GM12878 (cell line): ENCODE measurements around the gene EMID1. TPM values are rescaled to one million over a fixed set of nuclear protein-coding genes. Genes with fewer than 3 reads are reported as not detected.

ENCODE experiments used
- ATAC-seq: fragments of 200-7000 bp; cut with Tn5 transposase; 3 replicates; pipeline ENCODE4 v1.9.1; 2020; ENCODE audit warnings: mild to moderate bottlenecking, moderate library complexity
- BruUV-seq: library from RNA; stranded (reverse); fragments of 400-500 nt; replicated peaks from 2 replicates; lab custom pipeline; 2021; lab: Mats Ljungman, UMichigan
- CTCF ChIA-PET: fragments of 300-600 bp; sonication (Branson Sonifier 250); formaldehyde crosslinking; extraction: SDS; loops from one replicate; lab custom pipeline; 2021; ENCODE audit warnings: inconsistent platforms; lab: Yijun Ruan, JAX
- POLR2A ChIA-PET: fragments of 350-600 bp; formaldehyde crosslinking; extraction: SDS; loops from one replicate; lab custom pipeline; 2021; ENCODE audit warnings: inconsistent platforms; lab: Charles Lee
- RAD21 ChIA-PET: fragments of 300-600 bp; sonication (Branson Sonifier 250); formaldehyde crosslinking; loops from one replicate; lab custom pipeline; 2023; ENCODE audit warnings: antibody characterized with exemption; ENCODE audit not compliant: unreplicated experiment; lab: Charles Lee
- SMC1A ChIA-PET: fragments of 300-600 bp; sonication (Branson Sonifier 250); formaldehyde crosslinking; loops from one replicate; lab custom pipeline; 2023; ENCODE audit not compliant: unreplicated experiment, uncharacterized antibody; lab: Charles Lee
- DNase-seq: peaks from one replicate; pipeline ENCODE4 v3.0.0-alpha.2; 2011; ENCODE audit warnings: low read depth, low spot score
- FAIRE-seq: peaks from 3 replicates; lab custom pipeline; 2011; peaks lifted over from hg19 to GRCh38; lab: Jason Lieb, UNC
- H2AFZ ChIP-seq: 2 replicates; pipeline ENCODE4 v1.6.0; 2011; ENCODE audit warnings: low read depth, low read length, control low read depth; ENCODE audit not compliant: control insufficient read depth
- H3K27ac ChIP-seq: 2 replicates; pipeline ENCODE4 v1.5.1; 2011; ENCODE audit warnings: control low read depth; ENCODE audit not compliant: control insufficient read depth, insufficient read depth
- H3K27me3 ChIP-seq, 2 experiments: replicated peaks in 1 of 2; 2 replicates each; pipeline versions ENCODE4 v1.6.0 to v1.6.1; 2011; ENCODE audit warnings: low read length in 1 of 2; ENCODE audit not compliant: control insufficient read depth in 2 of 2, insufficient read depth in 2 of 2
- H3K36me3 ChIP-seq, 2 experiments: 2 replicates each; pipeline ENCODE4 v1.5.1; 2011; ENCODE audit warnings: low read length in 1 of 2; ENCODE audit not compliant: control insufficient read depth in 2 of 2, insufficient read depth in 2 of 2
- H3K4me1 ChIP-seq: 2 replicates; pipeline ENCODE4 v1.6.1; 2011; ENCODE audit warnings: mild to moderate bottlenecking, low read length, moderate library complexity, mixed read lengths; ENCODE audit not compliant: control insufficient read depth, insufficient read depth
- H3K4me2 ChIP-seq: 2 replicates; pipeline ENCODE4 v1.6.0; 2011; ENCODE audit warnings: control low read depth; ENCODE audit not compliant: control insufficient read depth, insufficient read depth
- H3K4me3 ChIP-seq: fragments of 200-600 bp; sonication (generic); 2 replicates; pipeline ENCODE4 v1.5.1; 2016
- H3K79me2 ChIP-seq: 2 replicates; pipeline ENCODE4 v1.6.0; 2011; ENCODE audit warnings: low read length; ENCODE audit not compliant: control insufficient read depth, insufficient read depth
- H3K9ac ChIP-seq: 2 replicates; pipeline ENCODE4 v1.8.0; 2011; ENCODE audit warnings: low read length, control low read depth, mixed read lengths; ENCODE audit not compliant: control insufficient read depth, insufficient read depth
- H3K9me3 ChIP-seq: replicated peaks from 3 replicates; pipeline ENCODE4 v1.5.1; 2011; ENCODE audit warnings: mild to moderate bottlenecking, low read length; ENCODE audit not compliant: control insufficient read depth, insufficient read depth
- H4K20me1 ChIP-seq: 2 replicates; pipeline ENCODE4 v1.6.0; 2011; ENCODE audit not compliant: control insufficient read depth, insufficient read depth
- CREB1 ChIP-seq: IDR thresholded peaks from 2 replicates; pipeline ENCODE4 v1.6.1; 2012; ENCODE audit warnings: low read depth, mild to moderate bottlenecking, inconsistent platforms
- IKZF1 ChIP-seq: fragments of 450-650 bp; conservative IDR thresholded peaks from 2 replicates; pipeline ENCODE4 v1.6.1; 2017; ENCODE audit warnings: antibody characterized with exemption, mild to moderate bottlenecking
- MTA2 ChIP-seq: fragments of 450-650 bp; IDR thresholded peaks from 2 replicates; pipeline ENCODE4 v1.6.1; 2016; ENCODE audit warnings: low read depth, mild to moderate bottlenecking, moderate library complexity
- PAX8 ChIP-seq: fragments of 450-650 bp; IDR thresholded peaks from 2 replicates; pipeline ENCODE4 v1.6.1; 2017; ENCODE audit warnings: mild to moderate bottlenecking, moderate library complexity
- WGBS: methylation state at CpG from one replicate; pipeline ENCODE4 v1.1.6; 2016; ENCODE audit warnings: low lambda C conversion rate; ENCODE audit not compliant: insufficient replicate concordance, insufficient coverage; ENCODE audit errors: missing lambda C conversion rate; 5-methylcytosine and 5-hydroxymethylcytosine counted together
- in situ Hi-C: fragments of 300-500 bp; cut with MboI; formaldehyde crosslinking; loops from 9 replicates; pipeline ENCODE4 v1.14.3; 2018; ENCODE audit warnings: mixed read lengths
- intact Hi-C: fragments of 100-400 bp; cut with micrococcal nuclease; formaldehyde crosslinking; loops from one replicate; pipeline ENCODE4 v1.14.2; 2022; ENCODE audit not compliant: unreplicated experiment
- polyA plus RNA-seq, 11 experiments: library from polyadenylated mRNA; depleted of rRNA in 4 of 11; unstranded in 6 of 11; stranded (reverse) in 5 of 11; fragments of >200 nt; fragmentation: Nextera tagmentation in 4 of 11; fragmentation: Illumina TruSeq in 1 of 11; extraction: Ambion mirVana in 4 of 11; extraction: Trizol in 1 of 11; gene quantifications; 1 replicate in 1 of 11; 2 replicates in 10 of 11; pipeline versions ENCODE4 v1.2.1 to v1.2.3, GENCODE V29; 2011 to 2016; ENCODE audit warnings: inconsistent platforms in 2 of 11, missing spikeins in 2 of 11, low read depth in 1 of 11
- total RNA-seq, 4 experiments: library from RNA; depleted of rRNA in 3 of 4; stranded (reverse); fragments of >200 nt in 3 of 4; fragmentation: Illumina TruSeq in 1 of 4; extraction: Trizol in 1 of 4; gene quantifications; 2 replicates each; pipeline versions ENCODE4 v1.2.1 to v1.2.3, GENCODE V29; 2013 to 2021
- TF ChIP-seq, protein P1 (sequence below): fragments of 450-650 bp; formaldehyde crosslinking; IDR thresholded peaks from 2 replicates; pipeline ENCODE4 v1.4.0; 2020; ENCODE audit warnings: mild to moderate bottlenecking, moderate library complexity
- TF ChIP-seq, protein P2 (sequence below): fragments of 450-650 bp; formaldehyde crosslinking; IDR thresholded peaks from 2 replicates; pipeline ENCODE4 v1.4.0; 2022; ENCODE audit warnings: mild to moderate bottlenecking, moderate library complexity
- TF ChIP-seq, protein P3 (sequence below): fragments of 450-650 bp; IDR thresholded peaks from 2 replicates; pipeline ENCODE4 v1.6.1; 2016; ENCODE audit warnings: mild to moderate bottlenecking
- TF ChIP-seq, protein P4 (sequence below): fragments of 450-650 bp; IDR thresholded peaks from 2 replicates; pipeline ENCODE4 v1.6.1; 2014; ENCODE audit warnings: mild to moderate bottlenecking

EMID1 gene
- total and polyA plus RNA-seq, 10 of the 15 experiments (the other 5 are each of a cell fraction or from before 2014, with no cell fraction given), result 1.2 to 60.3 (median 12.0) TPM

DNA sequence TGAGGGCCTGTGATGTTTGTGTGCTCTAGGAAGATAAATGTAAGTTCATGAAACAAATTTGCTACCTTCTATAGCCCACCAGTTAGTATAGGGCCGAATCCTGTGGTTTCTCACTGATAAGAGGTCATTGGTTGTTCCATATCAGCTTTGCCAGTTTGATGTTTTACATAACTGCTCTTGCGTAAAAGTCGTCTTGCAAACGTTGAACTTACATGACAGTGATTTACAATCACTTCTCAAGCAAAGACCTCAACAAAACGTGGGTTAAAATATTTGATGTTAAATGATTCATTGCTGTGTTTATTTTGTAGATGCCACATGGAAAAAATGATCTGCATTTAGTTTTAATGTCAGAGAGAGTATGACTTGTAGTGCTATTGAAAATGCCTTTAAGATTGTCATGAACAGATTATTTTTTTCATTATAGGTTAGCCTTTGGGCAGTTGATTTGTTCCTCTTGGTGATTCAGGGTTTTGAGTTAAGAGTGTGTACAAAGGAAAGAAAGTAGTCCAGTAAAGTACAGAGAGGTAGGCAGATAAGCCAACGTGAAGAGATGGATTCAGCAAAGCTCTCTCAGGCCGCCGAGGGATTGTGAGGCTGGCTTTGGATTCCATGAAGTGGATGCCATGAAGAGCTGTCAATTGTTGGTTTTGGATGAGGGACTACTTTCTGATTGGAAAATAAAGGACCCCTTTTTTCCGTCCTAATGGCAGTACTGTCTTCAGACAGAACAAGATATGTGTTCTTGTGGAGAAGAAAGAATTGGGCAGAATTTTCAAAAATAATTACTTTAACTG, 65.0 kb downstream of the EMID1 start:
- no peak for DNase-seq
- intact Hi-C loops (no loop called here), in situ Hi-C loops (no loop called here)
- Histone ChIP-seq H3K4me3 (peak overlapping the region; percentile 96), H3K79me2 (peaks cover 100% of the 10 kb centered on the region), H3K27ac (0 out of 2 replicates have a peak overlapping the region, but pooled peaks have one; percentile 1), H3K27me3 (no peaks in the 10 kb centered on the region), H3K36me3 (peaks cover 5 to 42% of the 10 kb centered on the region in 2 experiments), H4K20me1 (peaks cover 22% of the 10 kb centered on the region), H3K9ac (peak overlapping the region; percentile 99), H3K9me3 (no peaks in the 10 kb centered on the region), H2AFZ (no peak overlapping the region), H3K4me1 (peaks cover 7% of the 10 kb centered on the region), H3K4me2 (peak overlapping the region; percentile 60)
- FAIRE-seq, result no peak
- no peak for TF ChIP-seq IKZF1
- TF ChIP-seq, protein P1, sequence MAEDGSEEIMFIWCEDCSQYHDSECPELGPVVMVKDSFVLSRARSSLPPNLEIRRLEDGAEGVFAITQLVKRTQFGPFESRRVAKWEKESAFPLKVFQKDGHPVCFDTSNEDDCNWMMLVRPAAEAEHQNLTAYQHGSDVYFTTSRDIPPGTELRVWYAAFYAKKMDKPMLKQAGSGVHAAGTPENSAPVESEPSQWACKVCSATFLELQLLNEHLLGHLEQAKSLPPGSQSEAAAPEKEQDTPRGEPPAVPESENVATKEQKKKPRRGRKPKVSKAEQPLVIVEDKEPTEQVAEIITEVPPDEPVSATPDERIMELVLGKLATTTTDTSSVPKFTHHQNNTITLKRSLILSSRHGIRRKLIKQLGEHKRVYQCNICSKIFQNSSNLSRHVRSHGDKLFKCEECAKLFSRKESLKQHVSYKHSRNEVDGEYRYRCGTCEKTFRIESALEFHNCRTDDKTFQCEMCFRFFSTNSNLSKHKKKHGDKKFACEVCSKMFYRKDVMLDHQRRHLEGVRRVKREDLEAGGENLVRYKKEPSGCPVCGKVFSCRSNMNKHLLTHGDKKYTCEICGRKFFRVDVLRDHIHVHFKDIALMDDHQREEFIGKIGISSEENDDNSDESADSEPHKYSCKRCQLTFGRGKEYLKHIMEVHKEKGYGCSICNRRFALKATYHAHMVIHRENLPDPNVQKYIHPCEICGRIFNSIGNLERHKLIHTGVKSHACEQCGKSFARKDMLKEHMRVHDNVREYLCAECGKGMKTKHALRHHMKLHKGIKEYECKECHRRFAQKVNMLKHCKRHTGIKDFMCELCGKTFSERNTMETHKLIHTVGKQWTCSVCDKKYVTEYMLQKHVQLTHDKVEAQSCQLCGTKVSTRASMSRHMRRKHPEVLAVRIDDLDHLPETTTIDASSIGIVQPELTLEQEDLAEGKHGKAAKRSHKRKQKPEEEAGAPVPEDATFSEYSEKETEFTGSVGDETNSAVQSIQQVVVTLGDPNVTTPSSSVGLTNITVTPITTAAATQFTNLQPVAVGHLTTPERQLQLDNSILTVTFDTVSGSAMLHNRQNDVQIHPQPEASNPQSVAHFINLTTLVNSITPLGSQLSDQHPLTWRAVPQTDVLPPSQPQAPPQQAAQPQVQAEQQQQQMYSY (CRISPR knock-in tag), result no peak
- 0 out of 2 replicates have a peak, but pooled peaks have one; percentile 22 for TF ChIP-seq CREB1
- TF ChIP-seq, protein P2, sequence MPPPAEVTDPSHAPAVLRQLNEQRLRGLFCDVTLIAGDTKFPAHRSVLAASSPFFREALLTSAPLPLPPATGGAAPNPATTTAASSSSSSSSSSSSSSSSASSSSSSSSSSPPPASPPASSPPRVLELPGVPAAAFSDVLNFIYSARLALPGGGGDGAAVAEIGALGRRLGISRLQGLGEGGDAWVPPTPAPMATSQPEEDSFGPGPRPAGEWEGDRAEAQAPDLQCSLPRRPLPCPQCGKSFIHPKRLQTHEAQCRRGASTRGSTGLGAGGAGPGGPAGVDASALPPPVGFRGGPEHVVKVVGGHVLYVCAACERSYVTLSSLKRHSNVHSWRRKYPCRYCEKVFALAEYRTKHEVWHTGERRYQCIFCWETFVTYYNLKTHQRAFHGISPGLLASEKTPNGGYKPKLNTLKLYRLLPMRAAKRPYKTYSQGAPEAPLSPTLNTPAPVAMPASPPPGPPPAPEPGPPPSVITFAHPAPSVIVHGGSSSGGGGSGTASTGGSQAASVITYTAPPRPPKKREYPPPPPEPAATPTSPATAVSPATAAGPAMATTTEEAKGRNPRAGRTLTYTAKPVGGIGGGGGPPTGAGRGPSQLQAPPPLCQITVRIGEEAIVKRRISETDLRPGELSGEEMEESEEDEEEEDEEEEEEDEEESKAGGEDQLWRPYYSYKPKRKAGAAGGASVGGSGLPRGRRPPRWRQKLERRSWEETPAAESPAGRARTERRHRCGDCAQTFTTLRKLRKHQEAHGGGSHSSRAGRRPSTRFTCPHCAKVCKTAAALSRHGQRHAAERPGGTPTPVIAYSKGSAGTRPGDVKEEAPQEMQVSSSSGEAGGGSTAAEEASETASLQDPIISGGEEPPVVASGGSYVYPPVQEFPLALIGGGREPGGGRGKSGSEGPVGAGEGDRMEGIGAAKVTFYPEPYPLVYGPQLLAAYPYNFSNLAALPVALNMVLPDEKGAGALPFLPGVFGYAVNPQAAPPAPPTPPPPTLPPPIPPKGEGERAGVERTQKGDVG (CRISPR knock-in tag), result no peak
- TF ChIP-seq PAX8, result no peak
- TF ChIP-seq MTA2, result no peak
- TF ChIP-seq, protein P3, sequence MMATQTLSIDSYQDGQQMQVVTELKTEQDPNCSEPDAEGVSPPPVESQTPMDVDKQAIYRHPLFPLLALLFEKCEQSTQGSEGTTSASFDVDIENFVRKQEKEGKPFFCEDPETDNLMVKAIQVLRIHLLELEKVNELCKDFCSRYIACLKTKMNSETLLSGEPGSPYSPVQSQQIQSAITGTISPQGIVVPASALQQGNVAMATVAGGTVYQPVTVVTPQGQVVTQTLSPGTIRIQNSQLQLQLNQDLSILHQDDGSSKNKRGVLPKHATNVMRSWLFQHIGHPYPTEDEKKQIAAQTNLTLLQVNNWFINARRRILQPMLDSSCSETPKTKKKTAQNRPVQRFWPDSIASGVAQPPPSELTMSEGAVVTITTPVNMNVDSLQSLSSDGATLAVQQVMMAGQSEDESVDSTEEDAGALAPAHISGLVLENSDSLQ, result no peak
- TF ChIP-seq, protein P4, sequence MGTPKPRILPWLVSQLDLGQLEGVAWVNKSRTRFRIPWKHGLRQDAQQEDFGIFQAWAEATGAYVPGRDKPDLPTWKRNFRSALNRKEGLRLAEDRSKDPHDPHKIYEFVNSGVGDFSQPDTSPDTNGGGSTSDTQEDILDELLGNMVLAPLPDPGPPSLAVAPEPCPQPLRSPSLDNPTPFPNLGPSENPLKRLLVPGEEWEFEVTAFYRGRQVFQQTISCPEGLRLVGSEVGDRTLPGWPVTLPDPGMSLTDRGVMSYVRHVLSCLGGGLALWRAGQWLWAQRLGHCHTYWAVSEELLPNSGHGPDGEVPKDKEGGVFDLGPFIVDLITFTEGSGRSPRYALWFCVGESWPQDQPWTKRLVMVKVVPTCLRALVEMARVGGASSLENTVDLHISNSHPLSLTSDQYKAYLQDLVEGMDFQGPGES, result no peak
- RAD21 ChIA-PET, result interaction anchor here (1.1 kb wide), 1 partner anchor 115 kb away, joined by 3 read pairs; no protein-coding TSS in a partner anchor
- CTCF ChIA-PET, result interaction anchor here (0.6 to 2.5 kb wide), 4 partner anchors 9 to 1680 kb away, joined by 3 to 6 read pairs (median 4); no protein-coding TSS in a partner anchor
- WGBS, result 15% methylated on average over 9 of the region's 9 CpGs
- ATAC-seq, result no peak
- POLR2A ChIA-PET, result interaction anchor here (0.7 to 1.2 kb wide), 5 partner anchors 9 to 25 kb away, joined by 3 to 5 read pairs (median 4); no protein-coding TSS in a partner anchor
- SMC1A ChIA-PET, result interaction anchor here (1.1 to 1.7 kb wide), 5 partner anchors 8 to 66 kb away, joined by 3 to 8 read pairs (median 3); no protein-coding TSS in a partner anchor
- BruUV-seq, result no TSS peak
